Hepatocyte (in vitro differentiated cells): Measurements from ENCODE around the gene HMGXB3. TPM values are rescaled to one million over a fixed set of nuclear protein-coding genes. Genes with fewer than 3 reads are reported as not detected.

Experiments used
- DNase-seq: peaks from one replicate; pipeline ENCODE4 v3.0.0-alpha.2; 2016; ENCODE audit warnings: low spot score
- H2AFZ ChIP-seq: fragments of 200-600 bp; sonication (generic); 2 replicates; pipeline ENCODE4 v1.6.0; 2016; ENCODE audit warnings: antibody characterized with exemption, mild to moderate bottlenecking
- H3K27ac ChIP-seq: fragments of 200-600 bp; sonication (generic); 2 replicates; pipeline ENCODE4 v1.5.1; 2016; ENCODE audit warnings: mild to moderate bottlenecking
- H3K27me3 ChIP-seq: fragments of 200-600 bp; sonication (generic); 2 replicates; pipeline ENCODE4 v1.6.1; 2016
- H3K36me3 ChIP-seq: fragments of 200-600 bp; sonication (generic); replicated peaks from 2 replicates; pipeline ENCODE4 v1.5.1; 2016; ENCODE audit warnings: low read depth; ENCODE audit not compliant: insufficient read depth
- H3K4me1 ChIP-seq: fragments of 200-600 bp; sonication (generic); 2 replicates; pipeline ENCODE4 v1.5.1; 2016; ENCODE audit warnings: mild to moderate bottlenecking, moderate library complexity; ENCODE audit not compliant: insufficient read depth
- H3K4me2 ChIP-seq: fragments of 200-600 bp; sonication (generic); 2 replicates; pipeline ENCODE4 v1.6.0; 2016
- H3K4me3 ChIP-seq: fragments of 200-600 bp; sonication (generic); 2 replicates; pipeline ENCODE4 v1.5.1; 2016; ENCODE audit warnings: mild to moderate bottlenecking
- H3K79me2 ChIP-seq: fragments of 200-600 bp; sonication (generic); 2 replicates; pipeline ENCODE4 v1.6.0; 2017; ENCODE audit warnings: mild to moderate bottlenecking
- H3K9me2 ChIP-seq: fragments of 200-600 bp; sonication (generic); replicated peaks from 2 replicates; pipeline ENCODE4 v1.6.0; 2017; ENCODE audit warnings: mild to moderate bottlenecking; ENCODE audit not compliant: insufficient read depth
- H3K9me3 ChIP-seq: fragments of 200-600 bp; sonication (generic); 2 replicates; pipeline ENCODE4 v1.5.1; 2016; ENCODE audit warnings: low read depth, mild to moderate bottlenecking
- H4K20me1 ChIP-seq: fragments of 200-600 bp; sonication (generic); 2 replicates; pipeline ENCODE4 v1.6.0; 2016; ENCODE audit warnings: mild to moderate bottlenecking; ENCODE audit not compliant: insufficient read depth, poor library complexity, severe bottlenecking
- CTCF ChIP-seq: fragments of 200-600 bp; sonication (generic); IDR thresholded peaks from 2 replicates; pipeline ENCODE4 v1.5.1; 2016; ENCODE audit warnings: antibody characterized with exemption, mild to moderate bottlenecking; ENCODE audit not compliant: poor library complexity
- EZH2 ChIP-seq: fragments of 200-600 bp; sonication (generic); IDR thresholded peaks from 2 replicates; pipeline ENCODE4 v1.6.1; 2016; ENCODE audit warnings: antibody characterized with exemption, mild to moderate bottlenecking, borderline replicate concordance
- EZH2phosphoT487 ChIP-seq: fragments of 200-600 bp; sonication (generic); IDR thresholded peaks from one replicate; pipeline ENCODE4 v1.6.1; 2018; ENCODE audit warnings: antibody characterized with exemption, mild to moderate bottlenecking, low read depth, moderate library complexity; ENCODE audit not compliant: unreplicated experiment, severe bottlenecking
- WGBS: methylation state at CpG from one replicate; pipeline ENCODE4 v1.1.6; 2016; ENCODE audit warnings: low lambda C conversion rate; ENCODE audit errors: missing lambda C conversion rate; 5-methylcytosine and 5-hydroxymethylcytosine counted together
- polyA plus RNA-seq: library from polyadenylated mRNA; unstranded; fragments of >200 nt; fragmentation: Nextera tagmentation; extraction: Ambion mirVana; gene quantifications from 2 replicates; pipeline ENCODE4 v1.2.1, GENCODE V29; 2016
- total RNA-seq: library from RNA; depleted of rRNA; stranded (reverse); fragments of >200 nt; gene quantifications from 2 replicates; pipeline ENCODE4 v1.2.3, GENCODE V29; 2014

The HMGXB3 gene
- total and polyA plus RNA-seq, 2 experiments from 2014 or later = 24.6 to 47.5 TPM

- H3K27ac ChIP-seq = no peak overlapping the region
- TF ChIP-seq CTCF = no peak
- no peak for TF ChIP-seq EZH2phosphoT487
- TF ChIP-seq EZH2 = no peak
- no peaks in the 10 kb centered on the region for H3K27me3 ChIP-seq
- H3K4me3 ChIP-seq = no peak overlapping the region
- no peaks in the 10 kb centered on the region for H3K4me1 ChIP-seq
- H3K79me2 ChIP-seq = no peaks in the 10 kb centered on the region
- H3K9me2 ChIP-seq = no peaks in the 10 kb centered on the region
- H4K20me1 ChIP-seq = no peaks in the 10 kb centered on the region
- WGBS = 95% methylated on average over 3 of the region's 3 CpGs
- no peaks in the 10 kb centered on the region for H3K36me3 ChIP-seq
- no peak for DNase-seq
- H2AFZ ChIP-seq = no peak overlapping the region
- H3K9me3 ChIP-seq = no peaks in the 10 kb centered on the region
- no peak overlapping the region for H3K4me2 ChIP-seq
These were observed 70.3 kb downstream of the HMGXB3 start for GRCh38 chr5:150070821-150071220.

GRCh38 chr5:150073086-150073625 lies 72.6 kb downstream of the HMGXB3 start:
- Histone ChIP-seq H3K79me2 (no peaks in the 10 kb centered on the region), H2AFZ (no peak overlapping the region), H4K20me1 (no peaks in the 10 kb centered on the region), H3K27ac (no peak overlapping the region), H3K9me2 (no peaks in the 10 kb centered on the region), H3K4me2 (no peak overlapping the region), H3K27me3 (no peaks in the 10 kb centered on the region), H3K9me3 (no peaks in the 10 kb centered on the region), H3K4me1 (no peaks in the 10 kb centered on the region), H3K4me3 (no peak overlapping the region), H3K36me3 (no peaks in the 10 kb centered on the region)
- TF ChIP-seq EZH2phosphoT487 = no peak
- TF ChIP-seq CTCF = no peak
- TF ChIP-seq EZH2 = no peak
- WGBS = 95% methylated on average over 5 of the region's 5 CpGs
- DNase-seq = no peak

GRCh38 chr5:150073677-150074076 lies 73.1 kb downstream of the HMGXB3 start:
- H3K4me1 ChIP-seq = no peaks in the 10 kb centered on the region
- H3K36me3 ChIP-seq = no peaks in the 10 kb centered on the region
- no peaks in the 10 kb centered on the region for H3K79me2 ChIP-seq
- H3K9me3 ChIP-seq = no peaks in the 10 kb centered on the region
- 83% methylated on average over 3 of the region's 3 CpGs for WGBS
- TF ChIP-seq CTCF (no peak), EZH2 (no peak), EZH2phosphoT487 (no peak)
- no peak overlapping the region for H2AFZ ChIP-seq
- no peaks in the 10 kb centered on the region for H3K27me3 ChIP-seq
- H4K20me1 ChIP-seq = no peaks in the 10 kb centered on the region
- H3K4me2 ChIP-seq = no peak overlapping the region
- no peak overlapping the region for H3K27ac ChIP-seq
- H3K9me2 ChIP-seq = no peaks in the 10 kb centered on the region
- no peak overlapping the region for H3K4me3 ChIP-seq
- no peak for DNase-seq

- WGBS = 94% methylated on average over 4 of the region's 4 CpGs
- DNase-seq = no peak
- no peaks in the 10 kb centered on the region for H3K79me2 ChIP-seq
- H3K4me2 ChIP-seq = no peak overlapping the region
- H3K27ac ChIP-seq = no peak overlapping the region
- no peaks in the 10 kb centered on the region for H3K4me1 ChIP-seq
- H3K9me3 ChIP-seq = no peaks in the 10 kb centered on the region
- H4K20me1 ChIP-seq = no peaks in the 10 kb centered on the region
- H3K36me3 ChIP-seq = no peaks in the 10 kb centered on the region
- H3K9me2 ChIP-seq = no peaks in the 10 kb centered on the region
- no peaks in the 10 kb centered on the region for H3K27me3 ChIP-seq
- H3K4me3 ChIP-seq = no peak overlapping the region
- TF ChIP-seq EZH2phosphoT487 = no peak
- TF ChIP-seq EZH2 = no peak
- TF ChIP-seq CTCF = no peak
- H2AFZ ChIP-seq = no peak overlapping the region
These were observed 74.7 kb downstream of the HMGXB3 start for GRCh38 chr5:150075233-150075632.
